HG03354 (cell line): ENCODE data around the gene PGPEP1.
A peak's percentile ranks its signal among the peaks of the same experiment; 100 is the strongest.
"Not testable (repeated sequence)": the region's sequence is repeated elsewhere in the genome, so short reads cannot be mapped to it uniquely, and the experiment has no call there.

Experiments
- ATAC-seq: cut with Tn5 transposase; IDR thresholded peaks from one replicate; pipeline ENCODE4 v1.9.1; 2021; ENCODE audit warnings: mild to moderate bottlenecking; ENCODE audit not compliant: unreplicated experiment, poor library complexity, severe bottlenecking

The PGPEP1 gene

DNA sequence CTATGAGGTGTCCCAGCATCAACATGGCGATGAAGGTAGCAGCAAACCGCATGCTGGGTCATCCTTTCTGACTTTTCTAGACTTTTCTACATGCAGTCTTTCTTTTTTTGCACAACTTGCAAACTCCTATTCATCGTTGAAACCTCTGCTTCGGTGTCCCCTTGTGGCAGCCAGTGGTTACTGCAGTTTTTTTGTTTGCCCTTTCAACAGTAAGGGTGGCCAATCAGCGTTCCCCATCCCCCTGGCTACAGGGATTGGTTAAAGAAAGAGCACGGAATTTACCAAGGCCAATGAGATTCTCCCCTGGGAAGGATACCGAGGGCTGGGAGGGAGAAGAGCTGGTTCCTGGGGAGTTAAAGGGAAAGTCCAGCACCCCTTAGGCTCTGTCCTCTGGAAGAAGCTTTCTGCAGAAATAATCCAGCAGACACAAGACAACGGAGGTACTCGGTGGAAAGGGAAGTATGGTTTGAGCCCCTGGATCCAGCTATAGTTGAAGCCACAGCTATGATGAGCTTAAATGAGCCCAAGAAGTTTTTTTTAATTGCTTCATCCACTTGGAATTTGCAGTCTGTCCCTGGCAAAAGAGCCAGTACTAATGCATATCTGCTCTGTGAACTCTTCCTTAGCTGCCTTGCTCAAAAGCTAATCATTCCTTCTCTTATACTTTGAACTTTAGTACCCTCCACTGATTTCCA is 11.9 kb upstream of the PGPEP1 start:
- ATAC-seq: peak; percentile 87

GRCh38 chr19:18329035-18329376 is 11.4 kb upstream of the PGPEP1 start:
- no peak for ATAC-seq

- no peak for ATAC-seq
Measured at GRCh38 chr19:18330868-18331267, 9.5 kb upstream of the PGPEP1 start.

DNA sequence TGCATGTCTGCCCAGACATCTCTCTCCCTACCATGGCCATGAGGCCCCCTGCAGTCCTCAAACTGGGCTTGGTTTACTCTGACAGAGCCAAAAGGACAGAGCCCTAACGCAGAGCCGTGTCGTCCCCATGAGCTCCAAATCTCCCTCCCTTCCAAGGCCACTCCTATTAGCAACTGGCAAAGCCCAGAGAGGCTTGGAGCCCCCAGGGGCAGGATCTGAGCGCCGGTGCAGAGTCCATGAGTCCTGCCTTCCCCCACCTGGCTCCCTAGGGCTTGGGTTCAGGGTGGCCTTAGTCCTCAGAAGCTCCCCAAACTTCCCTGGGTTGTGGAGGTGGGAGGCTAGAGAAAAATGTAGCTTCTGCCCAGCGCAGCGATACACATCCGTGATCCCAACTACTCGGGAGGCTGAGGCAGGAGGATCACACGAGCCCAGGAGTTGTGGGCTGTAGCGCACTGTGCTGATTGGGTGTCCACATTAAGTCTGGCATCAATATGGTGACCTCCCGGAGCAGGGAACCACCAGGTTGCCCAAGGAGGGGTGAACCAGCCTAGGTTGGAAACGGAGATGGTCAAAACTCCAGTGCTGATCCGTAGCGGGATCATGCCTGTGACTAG is 7.4 kb upstream of the PGPEP1 start:
- ATAC-seq: no peak

GRCh38 chr19:18333680-18334079 is 6.7 kb upstream of the PGPEP1 start:
- ATAC-seq: no peak

DNA sequence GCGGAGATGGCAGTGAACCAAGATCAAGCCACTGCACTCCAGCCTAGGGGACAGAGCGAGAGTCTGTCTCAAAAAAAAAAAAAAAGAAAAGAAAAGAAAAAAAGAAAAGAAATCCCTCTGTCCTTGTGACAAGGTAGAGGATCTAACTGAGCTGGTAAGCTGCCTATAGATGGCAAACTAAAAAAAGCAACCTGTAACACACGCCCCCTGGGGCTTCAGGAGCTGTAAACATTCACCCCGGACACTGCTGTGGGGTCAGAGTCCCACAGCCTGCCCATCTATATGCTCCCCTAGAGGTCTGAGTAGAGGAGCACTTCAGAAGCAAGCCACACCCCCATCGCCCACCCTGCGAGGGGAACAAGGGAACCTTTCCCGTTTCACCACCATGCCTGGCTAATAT is 4.3 kb upstream of the PGPEP1 start:
- ATAC-seq: no peak

GRCh38 chr19:18338541-18338940 is 1.9 kb upstream of the PGPEP1 start:
- no peak for ATAC-seq

DNA sequence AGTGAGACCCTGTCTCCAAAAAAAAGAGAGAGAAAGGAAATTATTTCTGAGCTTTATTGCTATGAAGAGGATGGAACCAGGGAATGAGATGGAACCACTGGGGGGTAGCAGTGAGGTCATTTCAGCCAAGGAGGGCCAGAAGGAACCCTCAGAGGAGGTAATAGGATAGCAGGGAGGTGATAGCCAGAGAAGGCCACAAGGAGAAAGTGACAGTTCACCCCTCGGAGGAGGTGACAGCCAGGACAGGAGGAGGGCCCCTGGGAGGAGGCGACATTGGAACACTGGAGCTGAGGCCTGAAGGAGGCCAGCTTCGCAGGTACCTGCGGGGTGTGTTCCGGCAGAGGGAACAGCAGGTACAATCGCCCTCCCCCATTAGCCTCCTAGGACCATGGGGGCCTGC is 675 bp upstream of the PGPEP1 start:
- ATAC-seq: no peak

- ATAC-seq: peak; percentile 63
Measured at GRCh38 chr19:18340990-18341868, 831 bp downstream of the PGPEP1 start.

- ATAC-seq: no peak
Measured at GRCh38 chr19:18342090-18342632, 1.8 kb downstream of the PGPEP1 start.

DNA sequence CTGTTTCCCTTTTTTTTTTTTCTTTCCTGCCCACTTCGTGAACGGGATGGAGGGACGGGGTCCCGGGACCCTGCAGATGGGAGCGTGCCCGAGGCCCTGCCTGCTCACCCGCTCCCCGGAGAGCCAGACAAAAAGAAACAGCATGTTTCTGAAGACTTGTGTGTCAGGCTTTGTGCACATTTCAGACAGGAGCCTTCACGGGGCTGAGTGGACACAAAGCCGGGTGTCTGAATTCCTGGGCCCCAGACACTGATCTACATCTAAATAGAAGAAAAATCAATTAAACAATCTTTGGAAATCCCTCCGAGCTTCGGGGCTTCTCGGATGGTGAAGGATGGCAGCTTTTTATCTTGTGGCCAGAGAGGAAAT is 4.2 kb downstream of the PGPEP1 start:
- ATAC-seq: no peak

GRCh38 chr19:18345296-18345695 is 4.9 kb downstream of the PGPEP1 start:
- no peak for ATAC-seq

- ATAC-seq: no peak
Measured at GRCh38 chr19:18346091-18346490, 5.7 kb downstream of the PGPEP1 start.

GRCh38 chr19:18348171-18348570 is 7.8 kb downstream of the PGPEP1 start:
- ATAC-seq: no peak

DNA sequence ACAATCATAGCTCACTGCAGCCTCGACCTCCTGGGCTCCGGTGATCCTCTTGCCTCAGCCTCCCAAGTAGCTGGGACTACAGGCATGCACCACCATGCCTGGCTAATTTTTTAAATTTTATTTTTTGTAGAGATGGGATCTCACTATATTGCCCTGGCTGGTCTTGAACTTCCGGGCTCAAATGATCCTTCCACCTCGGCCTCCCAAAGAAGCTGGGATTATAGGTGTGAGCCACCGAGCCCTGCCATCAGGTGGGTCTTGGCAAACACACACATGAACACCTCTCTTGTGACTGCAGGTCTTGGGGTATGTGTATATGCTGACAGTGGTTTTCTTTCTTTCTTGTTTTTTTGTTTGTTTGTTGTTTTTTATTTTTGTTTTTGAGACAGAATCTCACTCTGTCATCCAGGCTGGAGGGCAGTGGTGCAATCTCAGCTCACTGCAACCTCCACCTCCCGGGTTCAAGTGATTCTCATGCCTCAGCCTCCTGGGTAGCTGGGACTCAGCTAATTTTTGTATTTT is 8.5 kb downstream of the PGPEP1 start:
- not testable (repeated sequence) for ATAC-seq

GRCh38 chr19:18349524-18350128 is 9.2 kb downstream of the PGPEP1 start:
- ATAC-seq: no peak

DNA sequence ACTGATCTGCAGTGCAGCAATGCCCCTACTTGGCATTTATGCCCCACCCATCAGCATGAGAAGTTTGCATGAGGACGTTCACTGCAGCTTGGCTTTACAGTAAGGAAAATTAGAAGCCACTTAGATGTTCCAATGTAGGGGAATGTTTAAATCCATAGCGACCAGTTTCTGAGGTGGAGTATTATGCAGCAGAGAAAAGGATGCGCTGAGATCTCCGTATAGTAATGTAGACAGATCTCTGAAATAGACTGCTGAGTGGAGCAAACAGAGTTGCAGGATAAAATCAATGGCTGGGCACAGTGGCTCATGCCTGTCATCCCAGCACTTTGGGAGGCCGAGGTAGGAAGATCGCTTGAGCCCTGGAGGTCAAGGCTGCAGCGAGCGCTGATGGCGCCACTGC is 10.1 kb downstream of the PGPEP1 start:
- no peak for ATAC-seq

GRCh38 chr19:18351544-18351943 is 11.1 kb downstream of the PGPEP1 start:
- no peak for ATAC-seq

- no peak for ATAC-seq
Measured at GRCh38 chr19:18353378-18354005, 13.1 kb downstream of the PGPEP1 start.

GRCh38 chr19:18354743-18355142 is 14.3 kb downstream of the PGPEP1 start:
- not testable (repeated sequence) for ATAC-seq
